ENCODE results near the gene SERTAD2. TPM values are rescaled to one million over a fixed set of nuclear protein-coding genes. Genes with fewer than 3 reads are reported as not detected.

Gene SERTAD2
- total RNA-seq, 2 experiments from 2014 or later = 50.5 to 54.1 TPM

GRCh38 chr2:64630752-64631151 lies 23.0 kb downstream of the SERTAD2 start:
- no peak for ATAC-seq (ENCODE audit: poor library complexity)
- H3K9me3 Mint-ChIP-seq = no peaks in the 10 kb centered on the region
- DNase-seq = no peak

GRCh38 chr2:64629875-64630274 lies 23.8 kb downstream of the SERTAD2 start:
- DNase-seq (no peak), ATAC-seq (ENCODE audit: poor library complexity) (no peak)
- Mint-ChIP-seq H3K27ac (no peak overlapping the region), H3K36me3 (ENCODE audit: low read depth) (peaks cover 38% of the 10 kb centered on the region), H3K27me3 (no peaks in the 10 kb centered on the region), H3K9me3 (no peaks in the 10 kb centered on the region), H3K4me3 (no peak overlapping the region), H3K4me1 (ENCODE audit: low read depth) (peaks cover 5% of the 10 kb centered on the region)
- Histone ChIP-seq H3K36me3 (ENCODE audit: insufficient read depth, low read length) (peaks cover 25% of the 10 kb centered on the region), H3K4me3 (ENCODE audit: low read length) (no peak overlapping the region), H3K4me1 (ENCODE audit: insufficient read depth, low read length) (no peaks in the 10 kb centered on the region), H3K27me3 (ENCODE audit: control insufficient read depth in 1 of 2, insufficient read depth in 2 of 2, low read length in 2 of 2) (no peaks in the 10 kb centered on the region), H3K27ac (ENCODE audit: low read depth in 1 of 2, low read length in 2 of 2) (no peak overlapping the region), H3K9me3 (ENCODE audit: control insufficient read depth in 1 of 2, insufficient read depth in 1 of 2, low read length in 2 of 2) (no peaks in the 10 kb centered on the region)
- POLR2A ChIA-PET = no interaction called here
- CTCF ChIA-PET = no interaction called here
- intact Hi-C loops (cut with DNase I, micrococcal nuclease) = no loop called here
- TF ChIP-seq, protein P1, sequence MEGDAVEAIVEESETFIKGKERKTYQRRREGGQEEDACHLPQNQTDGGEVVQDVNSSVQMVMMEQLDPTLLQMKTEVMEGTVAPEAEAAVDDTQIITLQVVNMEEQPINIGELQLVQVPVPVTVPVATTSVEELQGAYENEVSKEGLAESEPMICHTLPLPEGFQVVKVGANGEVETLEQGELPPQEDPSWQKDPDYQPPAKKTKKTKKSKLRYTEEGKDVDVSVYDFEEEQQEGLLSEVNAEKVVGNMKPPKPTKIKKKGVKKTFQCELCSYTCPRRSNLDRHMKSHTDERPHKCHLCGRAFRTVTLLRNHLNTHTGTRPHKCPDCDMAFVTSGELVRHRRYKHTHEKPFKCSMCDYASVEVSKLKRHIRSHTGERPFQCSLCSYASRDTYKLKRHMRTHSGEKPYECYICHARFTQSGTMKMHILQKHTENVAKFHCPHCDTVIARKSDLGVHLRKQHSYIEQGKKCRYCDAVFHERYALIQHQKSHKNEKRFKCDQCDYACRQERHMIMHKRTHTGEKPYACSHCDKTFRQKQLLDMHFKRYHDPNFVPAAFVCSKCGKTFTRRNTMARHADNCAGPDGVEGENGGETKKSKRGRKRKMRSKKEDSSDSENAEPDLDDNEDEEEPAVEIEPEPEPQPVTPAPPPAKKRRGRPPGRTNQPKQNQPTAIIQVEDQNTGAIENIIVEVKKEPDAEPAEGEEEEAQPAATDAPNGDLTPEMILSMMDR (IDR thresholded peaks at IDR 0.05) = no peak

More at GRCh38 chr2:64630752-64631151, 23.0 kb downstream of the SERTAD2 start:
- no peak overlapping the region for H3K4me3 Mint-ChIP-seq
- Histone ChIP-seq H3K9me3 (ENCODE audit: control insufficient read depth in 1 of 2, insufficient read depth in 1 of 2, low read length in 2 of 2) (no peaks in the 10 kb centered on the region), H3K4me3 (ENCODE audit: low read length) (no peak overlapping the region), H3K36me3 (ENCODE audit: insufficient read depth, low read length) (peaks cover 32% of the 10 kb centered on the region), H3K27ac (ENCODE audit: low read depth in 1 of 2, low read length in 2 of 2) (no peak overlapping the region), H3K27me3 (ENCODE audit: control insufficient read depth in 1 of 2, insufficient read depth in 2 of 2, low read length in 2 of 2) (no peaks in the 10 kb centered on the region), H3K4me1 (ENCODE audit: insufficient read depth, low read length) (no peaks in the 10 kb centered on the region)
- ChIA-PET POLR2A (no interaction called here), CTCF (no interaction called here)
- TF ChIP-seq, protein P1 (IDR thresholded peaks at IDR 0.05) = no peak
- H3K27ac Mint-ChIP-seq = peak overlapping the region; percentile 48
- H3K36me3 Mint-ChIP-seq (ENCODE audit: low read depth) = peaks cover 46% of the 10 kb centered on the region
- no peaks in the 10 kb centered on the region for H3K27me3 Mint-ChIP-seq
- intact Hi-C loops (cut with DNase I, micrococcal nuclease) = no loop called here
- peaks cover 8% of the 10 kb centered on the region for H3K4me1 Mint-ChIP-seq (ENCODE audit: low read depth)

DNA sequence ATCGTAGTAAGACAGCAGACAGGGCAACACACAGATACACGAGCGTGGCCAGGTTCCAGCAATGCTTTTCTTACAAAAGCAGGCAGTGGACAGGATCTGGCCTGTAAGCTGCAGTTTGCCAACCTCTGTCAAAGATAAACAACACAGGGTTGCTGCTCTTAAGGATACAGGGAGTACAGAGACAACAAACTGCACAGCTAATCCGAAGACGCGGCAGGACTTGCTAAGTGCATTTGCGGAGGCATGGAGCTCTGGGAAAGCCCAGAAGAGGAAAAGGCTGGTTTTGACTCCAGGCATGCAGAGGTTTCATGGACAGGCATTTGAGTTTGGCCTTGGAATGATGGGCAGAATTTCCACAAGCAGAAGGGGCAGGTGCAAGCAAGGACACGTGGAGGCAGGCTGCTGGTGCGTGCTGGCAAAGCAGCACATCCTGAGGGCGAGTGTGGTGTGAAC lies 24.4 kb downstream of the SERTAD2 start:
- DNase-seq (no peak), ATAC-seq (ENCODE audit: poor library complexity) (no peak)
- H3K9me3 Mint-ChIP-seq = no peaks in the 10 kb centered on the region
- H3K36me3 Mint-ChIP-seq (ENCODE audit: low read depth) = peaks cover 32% of the 10 kb centered on the region
- Histone ChIP-seq H3K4me1 (ENCODE audit: insufficient read depth, low read length) (no peaks in the 10 kb centered on the region), H3K36me3 (ENCODE audit: insufficient read depth, low read length) (peaks cover 19% of the 10 kb centered on the region), H3K9me3 (ENCODE audit: control insufficient read depth in 1 of 2, insufficient read depth in 1 of 2, low read length in 2 of 2) (no peaks in the 10 kb centered on the region), H3K4me3 (ENCODE audit: low read length) (no peak overlapping the region), H3K27ac (ENCODE audit: low read depth in 1 of 2, low read length in 2 of 2) (no peak overlapping the region), H3K27me3 (ENCODE audit: control insufficient read depth in 1 of 2, insufficient read depth in 2 of 2, low read length in 2 of 2) (no peaks in the 10 kb centered on the region)
- intact Hi-C loops (cut with DNase I, micrococcal nuclease) = no loop called here
- no peak overlapping the region for H3K4me3 Mint-ChIP-seq
- POLR2A ChIA-PET = no interaction called here
- H3K27me3 Mint-ChIP-seq = no peaks in the 10 kb centered on the region
- TF ChIP-seq, protein P1 (IDR thresholded peaks at IDR 0.05) = no peak
- CTCF ChIA-PET = interaction anchor here (0.9 kb wide), 1 partner anchor 288 kb away, joined by 3 read pairs; no protein-coding TSS in a partner anchor
- H3K27ac Mint-ChIP-seq = no peak overlapping the region
- H3K4me1 Mint-ChIP-seq (ENCODE audit: low read depth) = peaks cover 5% of the 10 kb centered on the region
